HG03378 (cell line): Measurements from ENCODE around the gene KIAA1191.

Experiments used
- ATAC-seq: cut with Tn5 transposase; IDR thresholded peaks from one replicate; pipeline ENCODE4 v1.9.1; 2021; ENCODE audit warnings: mild to moderate bottlenecking, moderate library complexity; ENCODE audit not compliant: unreplicated experiment

KIAA1191 gene

DNA sequence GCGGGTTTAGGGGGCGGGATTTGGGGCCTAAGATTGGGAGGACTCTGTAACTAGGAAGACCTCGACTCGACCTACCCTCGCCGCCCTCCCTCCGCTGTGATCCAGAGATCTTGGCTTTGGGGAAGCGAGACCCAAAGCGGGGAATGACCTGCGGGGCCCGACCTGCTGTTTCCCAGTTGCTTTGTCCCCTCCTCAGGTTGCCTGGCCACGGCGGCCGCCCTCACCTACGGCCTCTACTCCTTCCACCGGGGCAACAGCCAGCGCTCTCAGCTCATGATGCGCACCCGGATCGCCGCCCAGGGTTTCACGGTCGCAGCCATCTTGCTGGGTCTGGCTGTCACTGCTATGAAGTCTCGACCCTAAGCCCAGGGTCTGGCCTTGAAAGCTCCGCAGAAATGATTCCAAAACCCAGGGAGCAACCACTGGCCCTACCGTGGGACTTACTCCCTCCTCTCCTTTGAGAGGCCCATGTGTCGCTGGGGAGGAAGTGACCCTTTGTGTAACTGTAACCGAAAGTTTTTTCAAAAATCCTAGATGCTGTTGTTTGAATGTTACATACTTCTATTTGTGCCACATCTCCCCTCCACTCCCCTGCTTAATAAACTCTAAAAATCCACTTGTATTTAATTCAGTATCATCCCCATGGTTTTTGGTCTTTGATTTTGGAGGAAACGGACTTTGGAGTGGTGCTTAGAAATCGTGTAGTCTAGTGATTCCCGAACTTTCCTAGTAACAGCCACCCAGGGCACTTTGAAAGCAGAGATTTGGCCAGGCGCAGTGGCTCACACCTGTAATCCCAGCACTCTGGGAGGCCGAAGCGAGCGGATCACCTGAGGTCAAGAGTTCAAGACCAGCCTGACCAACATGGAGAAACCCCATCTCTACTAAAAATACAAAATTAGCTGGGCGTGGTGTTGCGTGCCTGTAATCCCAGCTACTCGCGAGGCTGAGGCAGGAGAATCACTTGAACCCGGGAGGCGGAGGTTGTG is 27.9 kb upstream of the KIAA1191 start:
- ATAC-seq: peak; percentile 21

GRCh38 chr5:176388444-176389134 is 27.0 kb upstream of the KIAA1191 start, which contains the start of the genes HIGD2A and NOP16:
Gene HIGD2A (plus strand): TSS chr5:176388751. CDS start chr5:176388820, 69 bp downstream.
Gene NOP16 (minus strand): TSS chr5:176388598. CDS start chr5:176388539, 59 bp downstream.
- peak; percentile 74 for ATAC-seq

DNA sequence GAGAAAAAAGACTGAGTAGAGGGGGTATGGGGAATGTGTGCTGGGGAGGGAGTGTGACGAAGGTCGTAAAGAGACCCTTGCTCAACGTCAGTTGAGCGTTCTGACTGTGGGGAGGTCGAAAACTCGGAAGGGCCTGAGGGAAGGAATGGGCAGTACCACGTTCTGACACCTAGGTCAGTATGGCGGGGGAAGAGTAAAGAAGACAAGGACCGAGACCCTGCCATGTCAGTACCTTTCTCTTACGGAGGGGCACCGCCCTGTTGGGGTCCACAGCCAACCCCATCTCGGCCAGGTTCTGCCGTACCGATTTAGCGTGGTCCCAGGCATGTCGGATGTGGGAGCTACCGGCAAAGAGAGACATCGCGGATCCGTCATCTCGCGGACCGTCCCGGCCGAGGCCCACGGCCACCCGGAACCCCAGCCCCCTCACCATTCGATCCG is 26.5 kb upstream of the KIAA1191 start:
- no peak for ATAC-seq

GRCh38 chr5:176387384-176387925 is 25.9 kb upstream of the KIAA1191 start:
- ATAC-seq: no peak

- ATAC-seq: no peak
These were observed 24.9 kb upstream of the KIAA1191 start for GRCh38 chr5:176386491-176386890.

GRCh38 chr5:176384991-176385390 is 23.4 kb upstream of the KIAA1191 start:
- ATAC-seq: no peak

GRCh38 chr5:176384366-176384930 is 22.9 kb upstream of the KIAA1191 start:
- ATAC-seq: no peak

DNA sequence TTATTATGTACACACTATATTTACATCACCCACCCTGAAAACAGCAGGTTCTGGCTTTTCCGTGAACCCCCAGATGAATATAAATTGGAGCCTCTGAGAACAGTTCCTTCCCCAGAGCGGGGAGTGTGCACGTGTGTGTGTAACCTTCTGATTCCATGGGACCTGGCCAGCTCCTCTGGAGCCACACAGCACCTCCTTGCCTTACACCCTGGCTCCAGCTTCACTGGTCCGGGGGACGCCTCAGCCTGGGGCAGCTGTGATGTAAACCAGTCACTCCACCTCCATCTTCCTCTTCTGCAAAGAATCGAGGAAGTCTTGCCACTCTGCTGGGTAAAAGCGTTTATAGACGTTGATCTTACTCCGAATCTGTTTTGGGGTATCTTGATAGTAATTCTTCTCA is 22.4 kb upstream of the KIAA1191 start:
- ATAC-seq: no peak

- ATAC-seq: no peak
These were observed 21.8 kb upstream of the KIAA1191 start for GRCh38 chr5:176383248-176383905.

- no peak for ATAC-seq
These were observed 21.2 kb upstream of the KIAA1191 start for GRCh38 chr5:176382721-176383120.

DNA sequence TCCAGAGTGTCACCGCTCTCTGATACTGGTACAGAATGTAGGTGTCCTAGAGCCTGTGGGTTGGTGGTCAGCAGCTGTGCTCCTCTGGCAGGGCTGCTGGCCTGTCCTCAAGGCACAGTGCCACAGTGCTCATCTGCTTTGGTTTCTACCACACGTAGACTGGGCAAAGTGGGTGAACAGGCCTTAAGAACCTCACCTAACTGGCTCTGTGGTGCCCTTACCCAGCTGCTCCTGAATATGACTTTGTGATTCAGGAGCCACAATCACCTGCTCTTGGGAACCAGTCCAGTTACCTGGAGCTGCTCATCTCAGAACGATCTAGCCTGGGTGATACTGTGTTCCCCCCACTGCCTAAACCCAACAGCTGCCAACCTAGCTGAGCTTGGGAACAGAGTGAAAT is 20.4 kb upstream of the KIAA1191 start:
- no peak for ATAC-seq

- no peak for ATAC-seq
These were observed 19.9 kb upstream of the KIAA1191 start for GRCh38 chr5:176381423-176381822.

DNA sequence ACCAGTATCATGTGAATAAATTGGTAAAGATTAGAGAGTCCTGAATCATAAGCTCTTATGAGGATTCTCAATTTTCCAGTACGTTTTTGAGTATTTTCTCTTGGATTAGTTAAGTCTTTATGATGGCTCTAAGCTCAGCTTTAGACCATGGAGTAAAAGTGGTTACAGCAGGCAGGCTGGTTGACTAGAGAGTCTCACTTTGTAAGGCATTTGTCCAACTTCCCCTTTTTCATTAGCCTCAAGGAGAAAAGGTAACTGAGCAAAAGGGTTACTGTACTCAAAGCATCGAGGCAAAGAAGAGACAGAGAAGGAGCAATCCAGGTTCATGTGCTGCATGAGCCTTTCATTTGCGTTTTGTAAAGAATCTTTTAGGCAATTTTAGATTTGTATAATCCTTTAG is 18.3 kb upstream of the KIAA1191 start:
- ATAC-seq: no peak

DNA sequence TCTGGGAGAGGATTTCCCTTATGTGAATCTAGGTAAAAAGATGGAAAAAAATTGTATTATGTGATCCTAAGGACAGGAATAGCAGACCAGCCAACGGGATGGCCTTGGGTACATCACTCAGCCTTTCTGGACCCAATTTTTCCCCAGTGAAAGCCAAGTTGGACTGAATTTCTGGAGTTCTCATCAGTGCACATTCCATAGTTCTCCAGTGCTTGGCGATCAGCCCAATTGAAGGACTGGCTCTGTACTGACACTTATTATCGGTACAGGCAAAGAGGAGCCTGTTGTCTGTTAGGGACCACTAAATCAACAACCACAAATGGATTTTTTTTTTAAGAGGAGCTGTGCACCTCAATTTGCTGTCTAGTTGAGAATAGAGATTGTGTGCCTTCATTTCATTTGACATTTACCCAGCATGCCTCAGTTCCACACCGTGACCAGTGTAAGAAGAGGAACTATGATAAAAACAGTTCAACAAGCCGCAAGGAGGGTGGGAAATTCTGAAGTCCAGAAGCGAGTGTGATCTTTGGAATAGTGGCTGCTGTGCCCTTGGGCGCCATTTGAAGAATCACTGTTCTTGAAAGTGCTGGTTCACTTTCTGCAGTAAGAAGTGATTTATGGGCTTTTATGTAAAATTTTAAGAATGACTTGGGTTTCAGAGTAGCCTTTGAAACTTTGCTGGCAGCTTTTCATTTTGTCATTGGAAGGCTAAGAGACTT is 11.7 kb upstream of the KIAA1191 start:
- no peak for ATAC-seq

GRCh38 chr5:176371621-176372539 is 10.3 kb upstream of the KIAA1191 start:
- no peak for ATAC-seq

DNA sequence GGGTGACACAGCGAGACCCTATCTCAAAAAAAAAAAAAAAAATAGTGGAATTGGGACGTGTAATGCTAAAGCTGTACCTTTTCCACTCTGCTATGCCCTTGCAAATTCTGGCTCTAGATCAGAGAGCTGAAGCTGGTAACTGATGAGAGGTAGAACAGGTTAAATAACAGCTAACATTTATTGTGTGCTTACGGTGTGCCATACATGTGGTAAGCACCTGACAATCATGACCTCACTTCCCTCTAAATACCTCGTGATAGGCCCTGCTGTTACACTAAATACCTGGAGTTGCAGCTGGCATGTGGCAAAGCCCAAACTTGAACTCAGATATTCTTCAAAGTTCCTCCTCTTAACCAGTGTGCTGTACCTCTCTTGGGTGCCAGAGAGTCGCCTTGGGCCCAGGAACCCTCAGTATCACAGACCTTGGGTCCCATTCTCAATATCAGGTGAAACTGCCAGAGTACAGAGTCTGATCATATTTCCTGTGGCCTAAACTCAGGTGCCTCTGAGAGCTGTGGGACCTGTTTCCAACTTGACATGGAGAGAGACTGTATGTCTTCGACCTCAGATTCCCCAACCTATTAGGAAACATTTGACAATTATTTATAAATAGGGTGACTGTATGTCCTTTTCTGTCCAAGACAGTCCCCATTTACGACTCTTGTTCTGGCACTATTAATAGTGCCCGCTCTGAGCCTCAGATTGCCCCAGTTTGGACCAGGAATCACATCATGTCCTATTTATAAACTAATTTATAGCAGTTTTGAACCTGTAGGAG is 8.6 kb upstream of the KIAA1191 start:
- no peak for ATAC-seq

DNA sequence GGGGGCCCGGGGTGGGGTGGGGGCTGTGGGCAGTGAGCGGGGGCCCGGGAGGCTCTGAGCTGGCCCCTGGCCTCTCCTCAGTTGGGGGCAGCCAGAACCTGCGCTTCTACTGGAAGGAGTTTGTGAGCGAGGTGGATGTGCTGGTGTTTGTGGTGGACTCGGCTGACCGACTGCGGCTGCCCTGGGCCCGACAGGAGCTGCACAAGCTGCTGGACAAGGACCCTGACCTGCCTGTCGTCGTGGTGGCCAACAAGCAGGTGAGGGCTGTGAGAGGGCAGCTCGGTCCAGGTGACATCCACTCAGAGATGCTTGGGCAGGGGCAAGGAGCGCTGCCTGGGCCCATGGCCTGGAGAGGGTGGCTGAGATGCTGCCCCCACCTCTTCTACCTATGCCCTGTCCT is 7.2 kb upstream of the KIAA1191 start:
- ATAC-seq: no peak

GRCh38 chr5:176366232-176366894 is 4.8 kb upstream of the KIAA1191 start:
- ATAC-seq: no peak
